Measurements from ENCODE around the gene ACD.
A peak's percentile ranks its signal among the peaks of the same experiment; 100 is the strongest.

ACD gene

DNA sequence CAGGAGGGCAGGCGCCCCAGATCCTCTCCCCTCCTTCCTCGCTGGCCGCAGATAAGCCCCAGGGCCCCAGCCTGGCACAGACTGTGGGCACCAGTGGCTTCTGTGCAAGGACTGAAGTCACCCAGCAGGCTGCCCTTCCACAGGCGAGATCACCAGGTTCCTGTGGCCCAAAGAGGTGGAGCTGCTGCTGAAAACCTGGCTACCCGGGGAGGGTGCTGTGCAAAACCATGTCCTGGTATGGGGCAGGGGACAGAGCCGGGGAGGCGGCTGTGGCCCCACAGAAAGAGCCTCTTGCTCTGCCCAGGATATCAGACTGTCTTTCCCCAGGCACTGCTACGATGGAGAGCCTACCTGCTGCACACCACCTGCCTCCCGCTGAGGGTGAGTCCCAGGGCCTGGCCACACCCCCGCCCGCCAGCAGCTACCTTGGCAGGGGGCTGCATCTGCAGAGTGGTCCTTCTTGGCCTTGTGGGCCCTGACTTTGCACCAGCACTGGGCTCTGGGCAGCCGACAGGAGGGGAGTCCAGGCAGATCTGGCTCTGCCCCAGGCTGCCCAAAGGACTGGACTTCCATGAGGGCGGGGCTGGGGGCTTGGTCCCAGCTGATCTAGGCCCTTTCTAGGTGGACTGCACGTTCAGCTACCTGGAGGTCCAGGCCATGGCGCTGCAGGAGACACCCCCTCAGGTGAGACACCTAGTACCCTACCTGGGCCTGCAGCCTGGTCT lies 14.5 kb downstream of the ACD start:
- H3K27ac ChIP-seq (ENCODE audit: low read depth, low read length, poor library complexity, severe bottlenecking): peak overlapping the region; percentile 85
- H3K79me2 ChIP-seq (ENCODE audit: insufficient read depth, low read length): no peaks in the 10 kb centered on the region
- H4K20me1 ChIP-seq (ENCODE audit: insufficient read depth, low read length): no peaks in the 10 kb centered on the region
- no peaks in the 10 kb centered on the region for H3K27me3 ChIP-seq (ENCODE audit: insufficient read depth, low read length)
- H3F3A ChIP-seq (ENCODE audit: insufficient read depth, low read length): peaks cover 5% of the 10 kb centered on the region; the same call in 1 of the 2 replicates
- no peaks in the 10 kb centered on the region for H3K9me2 ChIP-seq (ENCODE audit: low read depth, low read length)
- TF ChIP-seq EZH2 (IDR thresholded peaks at IDR 0.05; ENCODE audit: borderline replicate concordance, low read length): no peak
- TF ChIP-seq, protein P1, sequence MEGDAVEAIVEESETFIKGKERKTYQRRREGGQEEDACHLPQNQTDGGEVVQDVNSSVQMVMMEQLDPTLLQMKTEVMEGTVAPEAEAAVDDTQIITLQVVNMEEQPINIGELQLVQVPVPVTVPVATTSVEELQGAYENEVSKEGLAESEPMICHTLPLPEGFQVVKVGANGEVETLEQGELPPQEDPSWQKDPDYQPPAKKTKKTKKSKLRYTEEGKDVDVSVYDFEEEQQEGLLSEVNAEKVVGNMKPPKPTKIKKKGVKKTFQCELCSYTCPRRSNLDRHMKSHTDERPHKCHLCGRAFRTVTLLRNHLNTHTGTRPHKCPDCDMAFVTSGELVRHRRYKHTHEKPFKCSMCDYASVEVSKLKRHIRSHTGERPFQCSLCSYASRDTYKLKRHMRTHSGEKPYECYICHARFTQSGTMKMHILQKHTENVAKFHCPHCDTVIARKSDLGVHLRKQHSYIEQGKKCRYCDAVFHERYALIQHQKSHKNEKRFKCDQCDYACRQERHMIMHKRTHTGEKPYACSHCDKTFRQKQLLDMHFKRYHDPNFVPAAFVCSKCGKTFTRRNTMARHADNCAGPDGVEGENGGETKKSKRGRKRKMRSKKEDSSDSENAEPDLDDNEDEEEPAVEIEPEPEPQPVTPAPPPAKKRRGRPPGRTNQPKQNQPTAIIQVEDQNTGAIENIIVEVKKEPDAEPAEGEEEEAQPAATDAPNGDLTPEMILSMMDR (IDR thresholded peaks at IDR 0.05; ENCODE audit: low read length): no peak
- H3K36me3 ChIP-seq (ENCODE audit: insufficient read depth, low read length): peaks cover 41% of the 10 kb centered on the region
- H2AFZ ChIP-seq (ENCODE audit: low read length): no peak overlapping the region
- peak overlapping the region; percentile 86 for H3K4me3 ChIP-seq (ENCODE audit: low read depth, low read length, poor library complexity, severe bottlenecking)
- peaks cover 30% of the 10 kb centered on the region for H3K4me1 ChIP-seq (ENCODE audit: insufficient read depth, low read length, severe bottlenecking)
- H3K4me2 ChIP-seq (ENCODE audit: low read length): peak overlapping the region; percentile 92
- no peaks in the 10 kb centered on the region for H3K9me3 ChIP-seq (ENCODE audit: low read length)
- H3K9ac ChIP-seq (ENCODE audit: low read length): peak overlapping the region; percentile 98

DNA sequence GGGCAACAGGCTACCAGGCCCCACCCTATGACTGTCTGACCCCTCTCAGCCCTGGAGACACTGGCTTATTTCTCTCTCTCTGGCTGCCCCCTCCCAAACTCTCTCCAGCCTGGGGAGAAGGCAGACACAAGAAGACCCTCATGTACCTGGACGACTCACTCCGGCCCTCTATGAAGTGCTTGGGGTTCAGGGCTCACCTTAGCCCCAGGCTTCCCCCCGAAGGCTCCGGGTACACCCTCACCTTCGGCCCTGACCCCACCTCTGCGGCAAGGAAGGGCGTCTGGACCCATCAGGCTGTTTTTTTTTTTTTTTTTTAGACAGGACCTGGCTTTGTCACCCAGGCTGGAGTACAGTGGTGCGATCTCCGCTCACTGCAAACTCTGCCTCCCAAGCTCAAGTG lies 16.0 kb downstream of the ACD start:
- Histone ChIP-seq H3K9me2 (ENCODE audit: low read depth, low read length) (no peaks in the 10 kb centered on the region), H3K79me2 (ENCODE audit: insufficient read depth, low read length) (no peaks in the 10 kb centered on the region), H3K9me3 (ENCODE audit: low read length) (no peaks in the 10 kb centered on the region), H2AFZ (ENCODE audit: low read length) (no peak overlapping the region), H3K27me3 (ENCODE audit: insufficient read depth, low read length) (no peaks in the 10 kb centered on the region), H3K4me2 (ENCODE audit: low read length) (peak overlapping the region; percentile 92), H3K36me3 (ENCODE audit: insufficient read depth, low read length) (peaks cover 33% of the 10 kb centered on the region), H4K20me1 (ENCODE audit: insufficient read depth, low read length) (no peaks in the 10 kb centered on the region), H3K4me3 (ENCODE audit: low read depth, low read length, poor library complexity, severe bottlenecking) (peak overlapping the region; percentile 86), H3K9ac (ENCODE audit: low read length) (peak overlapping the region; percentile 98; the same call in 1 of the 2 replicates), H3K4me1 (ENCODE audit: insufficient read depth, low read length, severe bottlenecking) (peaks cover 30% of the 10 kb centered on the region), H3F3A (ENCODE audit: insufficient read depth, low read length) (peaks cover 5% of the 10 kb centered on the region; the same call in 1 of the 2 replicates), H3K27ac (ENCODE audit: low read depth, low read length, poor library complexity, severe bottlenecking) (peak overlapping the region; percentile 49)
- TF ChIP-seq, protein P1 (IDR thresholded peaks at IDR 0.05; ENCODE audit: low read length): no peak

DNA sequence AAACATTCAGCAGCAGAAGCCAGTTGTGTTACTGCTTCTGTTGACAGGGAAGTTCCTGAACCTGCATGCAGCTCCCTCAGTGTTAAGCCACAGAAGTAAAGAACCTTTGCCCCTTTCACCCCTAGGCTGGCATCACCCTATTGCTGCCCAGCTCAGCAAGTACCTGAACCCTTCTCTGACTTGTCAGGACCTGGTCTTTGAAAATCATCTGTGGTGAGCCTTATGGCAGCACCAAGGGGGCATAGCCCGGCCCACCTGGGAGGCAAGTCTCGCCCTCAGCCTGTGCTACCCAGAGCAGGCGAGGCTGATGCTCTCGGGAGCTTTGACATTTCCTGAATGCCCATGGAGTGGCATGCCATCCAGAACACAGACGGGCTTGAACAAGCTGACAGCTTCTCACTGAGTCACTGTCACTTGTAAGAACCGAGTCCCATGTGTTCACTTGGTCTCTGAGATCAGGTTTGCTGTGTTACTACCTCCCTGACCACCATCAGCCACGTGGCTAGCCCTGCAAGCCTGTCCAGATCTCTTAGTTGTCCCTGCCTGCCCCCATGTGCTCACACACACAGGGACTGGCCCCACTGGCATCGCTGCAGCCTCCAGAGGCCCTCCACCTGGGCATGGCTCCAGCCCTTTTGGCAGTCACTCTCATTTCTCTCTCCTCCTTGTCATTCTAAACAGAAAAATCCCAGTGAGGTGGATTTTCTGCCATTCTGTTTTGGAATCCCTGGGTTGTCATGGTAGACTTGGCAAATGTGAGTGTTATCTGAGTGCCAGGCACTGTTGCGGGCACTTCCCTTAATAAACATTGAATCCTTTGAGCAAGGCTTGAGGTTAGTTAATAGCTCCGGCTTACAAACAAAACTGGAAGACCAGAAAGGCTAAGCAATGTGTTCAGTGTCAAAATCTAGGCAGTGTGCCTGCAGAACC lies 18.0 kb downstream of the ACD start:
- H2AFZ ChIP-seq (ENCODE audit: low read length): no peak overlapping the region

More for the DNA sequence above, 18.0 kb downstream of the ACD start:
- Histone ChIP-seq H3K27ac (ENCODE audit: low read depth, low read length, poor library complexity, severe bottlenecking) (peak overlapping the region; percentile 19), H3K36me3 (ENCODE audit: insufficient read depth, low read length) (peaks cover 41% of the 10 kb centered on the region), H3K79me2 (ENCODE audit: insufficient read depth, low read length) (no peaks in the 10 kb centered on the region), H3F3A (ENCODE audit: insufficient read depth, low read length) (peaks cover 5% of the 10 kb centered on the region; the same call in 1 of the 2 replicates), H3K27me3 (ENCODE audit: insufficient read depth, low read length) (no peaks in the 10 kb centered on the region), H3K4me1 (ENCODE audit: insufficient read depth, low read length, severe bottlenecking) (peaks cover 28% of the 10 kb centered on the region), H3K9me3 (ENCODE audit: low read length) (no peaks in the 10 kb centered on the region), H3K9me2 (ENCODE audit: low read depth, low read length) (no peaks in the 10 kb centered on the region), H3K4me3 (ENCODE audit: low read depth, low read length, poor library complexity, severe bottlenecking) (no peak overlapping the region), H3K9ac (ENCODE audit: low read length) (no peak overlapping the region), H4K20me1 (ENCODE audit: insufficient read depth, low read length) (no peaks in the 10 kb centered on the region), H3K4me2 (ENCODE audit: low read length) (no peak overlapping the region)
- TF ChIP-seq EZH2 (IDR thresholded peaks at IDR 0.05; ENCODE audit: borderline replicate concordance, low read length): no peak
- TF ChIP-seq, protein P1 (IDR thresholded peaks at IDR 0.05; ENCODE audit: low read length): no peak
